Fibroblast of the aortic adventitia (primary cell): ENCODE measurements around the gene TSHZ2. TPM values are rescaled to one million over a fixed set of nuclear protein-coding genes. Genes with fewer than 3 reads are reported as not detected.
"Not testable (repeated sequence)": the region's sequence is repeated elsewhere in the genome, so short reads cannot be mapped to it uniquely, and the experiment has no call there.

Source experiments
- DNase-seq: peaks from one replicate; pipeline ENCODE4 v3.0.0-alpha.2; 2010; ENCODE audit warnings: low read depth
- H3K4me3 ChIP-seq: 2 replicates; pipeline ENCODE4 v1.5.1; 2011; ENCODE audit warnings: low read depth, mild to moderate bottlenecking, control low read depth, low read length, moderate library complexity
- total RNA-seq: library from RNA; depleted of rRNA; stranded (reverse); fragments of >200 nt; gene quantifications from 2 replicates; pipeline ENCODE4 v1.2.3, GENCODE V29; 2012; ENCODE audit warnings: low replicate concordance
- TF ChIP-seq, protein P1 (sequence below): IDR thresholded peaks from 2 replicates; pipeline ENCODE4 v1.5.1; 2011; ENCODE audit warnings: mild to moderate bottlenecking, low read length, control low read depth, inconsistent platforms; ENCODE audit not compliant: insufficient read depth

The TSHZ2 gene
- total RNA-seq, 1 donor: 6.9 TPM

GRCh38 chr20:53023732-53024520 lies 51.8 kb downstream of the TSHZ2 start:
- DNase-seq: peak; percentile 27
- H3K4me3 ChIP-seq: no peak overlapping the region
- TF ChIP-seq, protein P1, sequence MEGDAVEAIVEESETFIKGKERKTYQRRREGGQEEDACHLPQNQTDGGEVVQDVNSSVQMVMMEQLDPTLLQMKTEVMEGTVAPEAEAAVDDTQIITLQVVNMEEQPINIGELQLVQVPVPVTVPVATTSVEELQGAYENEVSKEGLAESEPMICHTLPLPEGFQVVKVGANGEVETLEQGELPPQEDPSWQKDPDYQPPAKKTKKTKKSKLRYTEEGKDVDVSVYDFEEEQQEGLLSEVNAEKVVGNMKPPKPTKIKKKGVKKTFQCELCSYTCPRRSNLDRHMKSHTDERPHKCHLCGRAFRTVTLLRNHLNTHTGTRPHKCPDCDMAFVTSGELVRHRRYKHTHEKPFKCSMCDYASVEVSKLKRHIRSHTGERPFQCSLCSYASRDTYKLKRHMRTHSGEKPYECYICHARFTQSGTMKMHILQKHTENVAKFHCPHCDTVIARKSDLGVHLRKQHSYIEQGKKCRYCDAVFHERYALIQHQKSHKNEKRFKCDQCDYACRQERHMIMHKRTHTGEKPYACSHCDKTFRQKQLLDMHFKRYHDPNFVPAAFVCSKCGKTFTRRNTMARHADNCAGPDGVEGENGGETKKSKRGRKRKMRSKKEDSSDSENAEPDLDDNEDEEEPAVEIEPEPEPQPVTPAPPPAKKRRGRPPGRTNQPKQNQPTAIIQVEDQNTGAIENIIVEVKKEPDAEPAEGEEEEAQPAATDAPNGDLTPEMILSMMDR: no peak

DNA sequence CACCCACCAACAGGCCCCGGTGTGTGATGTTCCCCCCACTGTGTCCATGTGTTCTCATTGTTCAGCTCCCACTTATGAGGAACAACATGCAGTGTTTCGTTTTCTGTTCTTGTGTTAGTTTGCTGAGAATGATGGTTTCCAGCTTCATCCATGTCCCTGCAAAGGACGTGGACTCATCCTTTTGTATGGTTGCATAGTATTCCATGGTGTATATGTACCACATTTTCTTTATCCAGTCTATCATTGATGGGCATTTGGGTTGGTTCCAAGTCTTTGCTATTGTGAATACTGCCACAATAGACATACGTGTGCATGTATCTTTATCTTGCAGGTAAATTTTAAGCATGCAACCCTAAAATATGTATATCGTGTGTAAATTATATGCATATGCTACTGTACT lies 52.5 kb downstream of the TSHZ2 start:
- H3K4me3 ChIP-seq, DNase-seq: not testable (repeated sequence)

DNA sequence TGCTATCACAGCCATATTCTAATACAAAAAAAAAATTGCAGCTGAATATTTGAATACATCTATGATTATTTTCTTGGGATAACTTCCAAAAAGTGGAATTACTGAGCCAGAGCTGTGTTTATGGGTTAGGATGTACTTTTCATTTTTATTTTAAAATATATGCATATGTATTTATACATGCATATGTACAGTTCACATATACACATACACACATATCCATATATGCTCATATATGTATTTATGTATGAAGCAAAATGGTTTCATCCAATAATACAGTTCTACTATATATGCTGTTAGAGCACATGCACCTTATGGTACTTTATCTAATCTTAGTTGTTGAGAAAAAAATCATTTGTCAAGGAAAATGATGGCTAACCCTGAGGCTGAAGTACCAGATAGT lies 54.9 kb downstream of the TSHZ2 start:
- H3K4me3 ChIP-seq: no peak overlapping the region
- DNase-seq: no peak
- TF ChIP-seq, protein P1: no peak

GRCh38 chr20:53028337-53029007 lies 56.3 kb downstream of the TSHZ2 start:
- TF ChIP-seq, protein P1: no peak
- no peak overlapping the region for H3K4me3 ChIP-seq
- DNase-seq: no peak

DNA sequence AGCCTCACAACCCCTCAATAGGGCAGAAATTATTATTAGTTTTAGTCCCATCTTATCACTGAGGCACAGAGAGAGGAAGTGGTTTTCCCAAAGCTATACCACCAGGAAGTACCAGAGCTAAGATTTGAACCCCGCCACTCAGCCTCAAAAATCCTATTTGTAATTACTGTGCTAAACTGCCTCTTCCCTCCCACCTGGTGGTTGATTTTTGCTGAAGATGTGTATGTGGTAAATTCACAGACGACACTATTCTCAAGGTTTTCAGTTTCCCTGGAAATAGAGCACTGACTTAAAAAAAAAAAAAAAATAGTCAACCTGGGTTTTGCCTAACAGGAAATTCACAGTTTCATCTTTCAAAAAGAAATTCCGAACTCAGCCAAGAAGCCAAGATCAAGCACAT lies 57.9 kb downstream of the TSHZ2 start:
- no peak overlapping the region for H3K4me3 ChIP-seq
- no peak for DNase-seq
- TF ChIP-seq, protein P1: no peak

GRCh38 chr20:53032046-53032445 lies 59.9 kb downstream of the TSHZ2 start:
- H3K4me3 ChIP-seq: no peak overlapping the region
- DNase-seq: peak; percentile 6
- TF ChIP-seq, protein P1: no peak

- TF ChIP-seq, protein P1: no peak
- peak; percentile 87 for DNase-seq
- H3K4me3 ChIP-seq: no peak overlapping the region
These were observed 60.3 kb downstream of the TSHZ2 start for GRCh38 chr20:53032478-53032932.
